CD4-positive, alpha-beta memory T cell (primary cell): ENCODE results near the gene TIMM23. TPM values are rescaled to one million over a fixed set of nuclear protein-coding genes. Genes with fewer than 3 reads are reported as not detected.

Source experiments
- CTCF ChIA-PET: fragments of 350-600 bp; sonication (Branson Sonifier 250); formaldehyde crosslinking; loops from one replicate; lab custom pipeline; 2021; ENCODE audit warnings: inconsistent platforms; ENCODE audit not compliant: partially characterized antibody; lab: Charles Lee
- POLR2A ChIA-PET: fragments of 350-600 bp; sonication (Branson Sonifier 250); formaldehyde crosslinking; loops from one replicate; lab custom pipeline; 2021; ENCODE audit not compliant: partially characterized antibody; lab: Charles Lee
- DNase-seq, 5 donors: peaks; one replicate each; pipeline versions ENCODE4 v3.0.0 to v3.0.0-alpha.2; 2020 to 2022; ENCODE audit warnings: mixed read lengths in 1 of 5
- H3K27ac ChIP-seq: one replicate; pipeline ENCODE4 v1.7.0; 2013; ENCODE audit warnings: low read depth, low read length
- H3K27me3 ChIP-seq: 2 replicates; pipeline ENCODE4 v1.7.0; 2013; ENCODE audit warnings: mild to moderate bottlenecking, low read length, moderate library complexity; ENCODE audit not compliant: insufficient read depth
- H3K36me3 ChIP-seq: 2 replicates; pipeline ENCODE4 v1.7.0; 2013; ENCODE audit warnings: mild to moderate bottlenecking, low read length, moderate library complexity; ENCODE audit not compliant: insufficient read depth
- H3K4me1 ChIP-seq: 2 replicates; pipeline ENCODE4 v1.7.0; 2013; ENCODE audit warnings: mild to moderate bottlenecking, low read length, moderate library complexity; ENCODE audit not compliant: insufficient read depth
- H3K4me3 ChIP-seq, 2 donors: one replicate each; pipeline ENCODE4 v1.7.0; 2013; ENCODE audit warnings: low read length in 2 of 2, mild to moderate bottlenecking in 1 of 2
- H3K9me3 ChIP-seq, 2 donors: one replicate each; pipeline ENCODE4 v1.7.0; 2013; ENCODE audit warnings: low read length in 2 of 2, control low read depth in 1 of 2; ENCODE audit not compliant: control insufficient read depth in 1 of 2
- H3K27ac Mint-ChIP-seq, 7 donors: one replicate each; pipeline ENCODE4 v1.8.0; 2020 to 2021; ENCODE audit warnings: mixed read lengths in 7 of 7, mild to moderate bottlenecking in 6 of 7, inconsistent platforms in 3 of 7, moderate library complexity in 3 of 7
- H3K27me3 Mint-ChIP-seq, 2 donors: one replicate each; pipeline ENCODE4 v1.8.0; 2020 to 2021; ENCODE audit warnings: mixed read lengths in 2 of 2
- H3K36me3 Mint-ChIP-seq, 2 donors: one replicate each; pipeline ENCODE4 v1.8.0; 2020 to 2021; ENCODE audit warnings: mixed read lengths in 2 of 2, inconsistent platforms in 1 of 2, mild to moderate bottlenecking in 1 of 2
- H3K4me1 Mint-ChIP-seq, 4 donors: one replicate each; pipeline ENCODE4 v1.8.0; 2020 to 2021; ENCODE audit warnings: mixed read lengths in 4 of 4, mild to moderate bottlenecking in 1 of 4
- H3K4me3 Mint-ChIP-seq, 8 donors: one replicate each; pipeline ENCODE4 v1.8.0; 2020 to 2021; ENCODE audit warnings: mixed read lengths in 8 of 8, mild to moderate bottlenecking in 7 of 8, moderate library complexity in 6 of 8, inconsistent platforms in 3 of 8
- H3K9me3 Mint-ChIP-seq, 8 donors: one replicate each; pipeline ENCODE4 v1.8.0; 2020 to 2021; ENCODE audit warnings: mixed read lengths in 8 of 8, mild to moderate bottlenecking in 5 of 8, inconsistent platforms in 3 of 8, moderate library complexity in 1 of 8
- intact Hi-C: fragments of 100-400 bp; cut with micrococcal nuclease; formaldehyde crosslinking; loops from one replicate; pipeline ENCODE4 v1.15.1; 2023
- polyA plus RNA-seq, 2 donors: library from polyadenylated mRNA; unstranded; fragments of 300-500 nt; fragmentation: Illumina TruSeq; gene quantifications; one replicate each; pipeline ENCODE4 v1.2.3, GENCODE V29; 2021
- total RNA-seq, 2 experiments: library from RNA; stranded (reverse); gene quantifications; one replicate each; pipeline ENCODE4 v1.2.3, GENCODE V29; 2021

Gene TIMM23
- total and polyA plus RNA-seq, 4 experiments from 2014 or later, result 25.0 to 66.6 (median 44.1) TPM

DNA sequence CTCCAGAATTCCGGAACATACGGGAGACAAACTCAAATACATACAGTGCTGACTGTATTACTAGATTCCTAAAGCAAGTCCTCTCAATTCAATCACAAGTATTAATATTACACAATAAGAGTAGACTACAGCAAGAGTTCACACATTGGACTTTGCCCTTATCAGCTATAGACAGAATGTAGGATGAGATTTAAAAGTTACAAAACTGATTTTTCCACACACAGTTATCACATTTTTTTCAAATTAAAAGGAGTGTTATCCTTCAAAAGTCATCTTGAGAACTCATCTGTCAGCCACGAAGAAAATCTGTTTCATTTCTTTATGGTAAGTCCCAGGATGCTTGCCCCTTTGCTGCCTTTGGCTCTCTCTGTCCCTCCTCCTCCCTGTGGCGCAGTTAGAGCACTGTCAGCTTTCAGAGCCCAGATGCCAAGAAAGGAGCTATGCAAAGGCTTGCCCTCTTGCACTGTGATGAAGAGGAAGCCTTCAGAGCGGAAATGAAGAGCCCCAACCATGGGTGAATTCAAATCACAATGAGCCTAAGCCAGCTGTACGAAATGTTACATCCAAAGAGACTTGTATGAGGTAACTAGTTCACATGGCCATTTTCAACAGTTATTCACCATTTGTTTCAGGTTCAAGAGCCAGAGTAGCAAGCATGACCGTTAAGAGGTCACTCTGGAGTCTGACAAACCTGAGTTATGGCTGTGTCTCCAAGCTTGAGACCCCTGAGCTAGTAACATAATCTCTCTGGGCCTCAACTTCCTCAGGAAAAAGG lies 47.5 kb downstream of the TIMM23 start:
- Histone ChIP-seq H3K27me3 (no peaks in the 10 kb centered on the region), H3K4me3 (no peak overlapping the region), H3K36me3 (peaks cover 11% of the 10 kb centered on the region), H3K9me3 (no peaks in the 10 kb centered on the region), H3K27ac (no peak overlapping the region), H3K4me1 (peaks cover 66% of the 10 kb centered on the region)
- Mint-ChIP-seq H3K36me3 (peaks cover 11 to 27% of the 10 kb centered on the region in 2 donors), H3K4me3 (peak overlapping the region in 5 of 8 donors; percentile 15 to 53 (median 40)), H3K27me3 (no peaks in the 10 kb centered on the region), H3K4me1 (peaks cover 40 to 70% (median 60%) of the 10 kb centered on the region in 4 donors), H3K27ac (peak overlapping the region; percentile 12 to 84 (median 66)), H3K9me3 (no peaks in the 10 kb centered on the region)
- POLR2A ChIA-PET, result interaction anchor here (0.8 to 1.8 kb wide), 4 partner anchors 10 to 156 kb away, joined by 3 to 6 read pairs (median 3); partner anchors contain the start of gene NCOA4
- intact Hi-C loops, result loop anchor here (10.0 kb wide), 1 partner anchor 345 kb away; the partner anchor contains the start of gene ZFAND4
- DNase-seq, result no peak
- CTCF ChIA-PET, result interaction anchor here (1.6 to 8.2 kb wide), 3 partner anchors 8 to 13 kb away, joined by 3 to 57 read pairs (median 3); partner anchors contain the start of gene NCOA4

DNA sequence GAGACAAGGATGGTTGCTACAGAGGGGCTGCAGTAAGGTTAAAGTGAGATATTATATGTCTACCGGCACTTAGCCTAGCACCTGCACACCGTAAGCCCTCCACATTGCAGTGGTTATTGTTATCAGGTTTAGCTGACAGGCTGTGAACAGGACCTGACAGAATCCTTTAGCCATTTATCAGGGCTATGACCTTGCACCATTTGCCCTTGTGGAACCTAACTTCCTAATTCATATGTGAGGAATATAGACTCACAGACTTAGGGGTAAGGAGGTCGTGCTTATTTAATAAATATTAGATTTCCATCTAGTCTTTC lies 48.0 kb downstream of the TIMM23 start:
- intact Hi-C loops, result loop anchor here (10.0 kb wide), 1 partner anchor 346 kb away; the partner anchor contains the start of gene ZFAND4
- no peaks in the 10 kb centered on the region for H3K27me3 ChIP-seq
- H3K27ac ChIP-seq, result no peak overlapping the region
- DNase-seq, result no peak
- H3K4me3 ChIP-seq, result no peak overlapping the region
- Mint-ChIP-seq H3K4me3 (peak overlapping the region in 1 of 8 donors; percentile 53), H3K36me3 (peaks cover 8 to 23% of the 10 kb centered on the region in 2 donors), H3K9me3 (no peaks in the 10 kb centered on the region), H3K4me1 (peaks cover 42 to 76% (median 64%) of the 10 kb centered on the region in 4 donors), H3K27me3 (no peaks in the 10 kb centered on the region), H3K27ac (peak overlapping the region in 5 of 7 donors; percentile 35 to 84 (median 66))
- ChIA-PET CTCF (interaction anchor here (1.6 to 8.2 kb wide), 3 partner anchors 8 to 14 kb away, joined by 3 to 57 read pairs (median 3); partner anchors contain the start of gene NCOA4), POLR2A (interaction anchor here (0.8 to 1.8 kb wide), 4 partner anchors 9 to 156 kb away, joined by 3 to 6 read pairs (median 3); partner anchors contain the start of gene NCOA4)
- peaks cover 7% of the 10 kb centered on the region for H3K36me3 ChIP-seq
- no peaks in the 10 kb centered on the region for H3K9me3 ChIP-seq
- peaks cover 72% of the 10 kb centered on the region for H3K4me1 ChIP-seq

GRCh38 chr10:46022978-46023702 lies 50.9 kb downstream of the TIMM23 start:
- Mint-ChIP-seq H3K9me3 (no peaks in the 10 kb centered on the region), H3K27me3 (no peaks in the 10 kb centered on the region), H3K4me1 (peaks cover 60 to 97% (median 79%) of the 10 kb centered on the region in 4 donors), H3K27ac (peak overlapping the region; percentile 74 to 92 (median 81)), H3K4me3 (peak overlapping the region; percentile 83 to 91 (median 86)), H3K36me3 (peaks cover 3 to 15% of the 10 kb centered on the region in 2 donors)
- intact Hi-C loops, result loop anchor here (1.0 to 10.0 kb wide), 2 partner anchors 9 to 348 kb away; partner anchors contain the start of gene ZFAND4
- Histone ChIP-seq H3K27ac (peak overlapping the region; percentile 59), H3K9me3 (no peaks in the 10 kb centered on the region), H3K27me3 (no peaks in the 10 kb centered on the region), H3K36me3 (peaks cover 5% of the 10 kb centered on the region), H3K4me1 (peaks cover 93% of the 10 kb centered on the region), H3K4me3 (peak overlapping the region in 1 of 2 donors; percentile 49)
- CTCF ChIA-PET, result interaction anchor here (0.9 to 1.3 kb wide), 4 partner anchors 9 to 72 kb away, joined by 3 to 4 read pairs (median 3); no protein-coding TSS in a partner anchor
- DNase-seq, result peak; percentile 74 to 88 (median 76)
- POLR2A ChIA-PET, result interaction anchor here (0.6 to 1.2 kb wide), 5 partner anchors 18 to 84 kb away, joined by 3 to 6 read pairs (median 4); no protein-coding TSS in a partner anchor

DNA sequence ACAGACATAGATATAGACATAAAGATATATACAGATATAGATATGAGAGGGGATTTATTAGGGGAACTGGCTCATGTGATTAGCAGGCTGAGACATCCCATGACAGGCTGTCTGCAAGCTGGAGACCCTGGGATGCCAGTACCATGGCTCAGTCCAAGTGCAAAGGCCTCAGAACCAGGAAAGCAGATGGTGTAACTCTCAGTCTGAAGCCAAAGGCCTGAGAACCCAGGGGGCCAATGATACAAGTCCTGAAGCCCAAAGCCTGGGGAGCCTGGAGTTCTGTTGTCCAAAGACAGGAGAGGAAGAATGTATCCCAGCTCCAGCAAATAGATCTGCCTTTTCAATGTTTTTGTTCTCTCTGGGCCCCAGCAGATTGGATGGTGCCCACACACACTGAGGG lies 52.7 kb downstream of the TIMM23 start:
- Mint-ChIP-seq H3K27ac (peak overlapping the region in 6 of 7 donors; percentile 26 to 81 (median 66)), H3K27me3 (no peaks in the 10 kb centered on the region), H3K9me3 (no peaks in the 10 kb centered on the region), H3K4me3 (peak overlapping the region in 3 of 8 donors; percentile 5 to 47 (median 43)), H3K4me1 (peaks cover 57 to 96% (median 77%) of the 10 kb centered on the region in 4 donors), H3K36me3 (peaks cover 3 to 18% of the 10 kb centered on the region in 2 donors)
- H3K4me3 ChIP-seq, result no peak overlapping the region
- intact Hi-C loops, result loop anchor here (5.0 to 10.0 kb wide), 3 partner anchors 350 to 788 kb away; partner anchors contain the start of gene ZFAND4
- ChIA-PET POLR2A (interaction anchor here (1.0 to 1.3 kb wide), 2 partner anchors 11 to 67 kb away, joined by 3 to 5 read pairs; no protein-coding TSS in a partner anchor), CTCF (interaction anchor here (1.4 to 1.8 kb wide), 2 partner anchors 9 kb away, joined by 3 to 4 read pairs; no protein-coding TSS in a partner anchor)
- H3K36me3 ChIP-seq, result peaks cover 5% of the 10 kb centered on the region
- no peak for DNase-seq
- no peaks in the 10 kb centered on the region for H3K9me3 ChIP-seq
- no peaks in the 10 kb centered on the region for H3K27me3 ChIP-seq
- H3K4me1 ChIP-seq, result peaks cover 92% of the 10 kb centered on the region
- no peak overlapping the region for H3K27ac ChIP-seq

- no peak overlapping the region for H3K4me3 ChIP-seq
- H3K27ac ChIP-seq, result no peak overlapping the region
- H3K4me1 ChIP-seq, result peaks cover 87% of the 10 kb centered on the region
- H3K9me3 Mint-ChIP-seq, result no peaks in the 10 kb centered on the region
- no peak for DNase-seq
- H3K27me3 Mint-ChIP-seq, result no peaks in the 10 kb centered on the region
- H3K36me3 ChIP-seq, result peaks cover 5% of the 10 kb centered on the region
- no peaks in the 10 kb centered on the region for H3K9me3 ChIP-seq
- ChIA-PET CTCF (interaction anchor here (1.4 to 4.9 kb wide), 3 partner anchors 8 to 204 kb away, joined by 3 to 57 read pairs (median 4); no protein-coding TSS in a partner anchor), POLR2A (interaction anchor here (1.0 to 1.3 kb wide), 2 partner anchors 11 to 67 kb away, joined by 3 to 5 read pairs; no protein-coding TSS in a partner anchor)
- peaks cover 3 to 20% of the 10 kb centered on the region in 2 donors for H3K36me3 Mint-ChIP-seq
- H3K4me3 Mint-ChIP-seq, result peak overlapping the region in 6 of 8 donors; percentile 1 to 47 (median 23)
- intact Hi-C loops, result loop anchor here (5.0 to 10.0 kb wide), 3 partner anchors 351 to 788 kb away; partner anchors contain the start of gene ZFAND4
- H3K27ac Mint-ChIP-seq, result peak overlapping the region in 5 of 7 donors; percentile 20 to 81 (median 53)
- H3K27me3 ChIP-seq, result no peaks in the 10 kb centered on the region
- peaks cover 54 to 93% (median 76%) of the 10 kb centered on the region in 4 donors for H3K4me1 Mint-ChIP-seq
Measured at GRCh38 chr10:46025406-46025805, 53.1 kb downstream of the TIMM23 start.

DNA sequence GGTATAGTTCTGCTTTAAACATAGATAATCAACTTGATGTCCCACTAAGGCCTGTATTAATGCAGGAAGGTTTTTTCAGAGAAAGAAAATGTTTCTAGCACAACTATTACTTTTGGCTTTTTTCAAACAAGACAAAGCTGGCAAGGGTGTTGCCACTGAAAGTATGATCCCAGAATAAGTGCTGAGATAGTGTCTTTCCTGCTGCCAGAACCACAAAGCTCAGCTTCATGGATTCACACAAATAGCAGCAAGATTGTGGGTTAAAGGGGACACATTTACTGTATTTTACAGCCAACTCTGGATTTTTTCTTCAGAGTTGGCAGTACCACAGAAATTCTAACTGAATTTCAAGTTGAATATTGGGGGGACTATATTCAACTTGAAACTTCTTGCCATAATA lies 53.8 kb downstream of the TIMM23 start:
- no peak for DNase-seq
- H3K27ac Mint-ChIP-seq, result peak overlapping the region in 1 of 7 donors; percentile 81
- POLR2A ChIA-PET, result interaction anchor here (1.4 kb wide), 1 partner anchor 8 kb away, joined by 4 read pairs; no protein-coding TSS in a partner anchor
- H3K4me1 Mint-ChIP-seq, result peaks cover 55 to 92% (median 75%) of the 10 kb centered on the region in 4 donors
- H3K27me3 Mint-ChIP-seq, result no peaks in the 10 kb centered on the region
- H3K36me3 ChIP-seq, result peaks cover 5% of the 10 kb centered on the region
- intact Hi-C loops, result loop anchor here (5.0 to 10.0 kb wide), 3 partner anchors 351 to 789 kb away; partner anchors contain the start of gene ZFAND4
- peak overlapping the region in 1 of 8 donors; percentile 47 for H3K4me3 Mint-ChIP-seq
- no peaks in the 10 kb centered on the region for H3K9me3 Mint-ChIP-seq
- no peaks in the 10 kb centered on the region for H3K9me3 ChIP-seq
- H3K36me3 Mint-ChIP-seq, result peaks cover 3 to 23% of the 10 kb centered on the region in 2 donors
- CTCF ChIA-PET, result interaction anchor here (1.3 to 4.9 kb wide), 5 partner anchors 8 to 776 kb away, joined by 3 to 57 read pairs (median 4); no protein-coding TSS in a partner anchor
- H3K27me3 ChIP-seq, result no peaks in the 10 kb centered on the region
- H3K27ac ChIP-seq, result no peak overlapping the region
- H3K4me1 ChIP-seq, result peaks cover 86% of the 10 kb centered on the region
- H3K4me3 ChIP-seq, result no peak overlapping the region
